ENCODE data around the gene PLEKHH2. TPM values are rescaled to one million over a fixed set of nuclear protein-coding genes. Genes with fewer than 3 reads are reported as not detected.

PLEKHH2 gene
- total RNA-seq, 1 experiment from 2014 or later = 0.72 TPM

DNA sequence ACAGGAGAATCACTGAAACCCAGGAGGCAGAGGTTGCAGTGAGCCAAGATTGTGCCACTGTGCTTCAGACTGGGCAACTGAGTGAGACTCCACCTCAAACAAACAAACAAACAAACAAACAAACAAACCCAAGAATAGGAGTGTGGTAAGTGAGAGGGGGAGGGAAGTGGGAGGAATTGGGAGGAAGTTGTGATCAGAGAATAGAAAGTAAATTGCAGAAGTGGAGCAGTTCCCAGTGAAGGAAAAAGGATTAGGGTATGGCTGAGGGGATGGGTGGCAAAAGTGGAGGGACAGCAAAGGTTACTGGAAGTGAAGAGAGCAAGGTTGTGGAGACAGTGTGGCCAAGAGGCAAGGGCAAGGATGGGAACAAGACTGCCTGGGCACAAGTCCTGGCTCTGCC lies 80.3 kb downstream of the PLEKHH2 start:
- DNase-seq (ENCODE audit: low read depth) = no peak

DNA sequence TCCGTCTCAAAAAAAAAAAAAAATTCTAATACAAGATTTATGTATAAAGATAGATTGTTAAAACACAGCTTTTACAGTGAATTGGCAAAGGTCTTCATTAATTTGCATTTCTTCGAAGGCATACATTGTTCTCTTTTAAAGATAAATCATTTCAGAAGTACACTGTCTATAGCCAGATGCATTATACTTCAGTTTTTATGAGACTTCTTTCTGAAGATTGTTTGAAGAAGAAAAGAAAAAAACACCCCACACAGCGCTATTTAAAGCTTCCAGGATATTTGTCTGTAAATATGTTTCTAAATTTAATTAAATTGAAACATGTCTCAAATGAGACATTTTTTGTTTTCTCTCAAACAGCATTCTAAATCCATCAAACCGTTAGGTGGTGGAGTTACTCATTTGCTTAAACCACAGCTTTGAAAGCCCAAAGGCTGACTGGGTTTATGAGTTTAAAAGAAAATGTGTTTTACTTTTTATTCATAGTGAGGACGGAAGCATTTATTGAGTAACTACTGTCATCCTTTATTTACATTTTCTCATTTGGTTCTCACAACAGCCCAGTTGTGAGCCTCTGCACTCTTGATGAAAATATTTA lies 81.6 kb downstream of the PLEKHH2 start:
- no peak for DNase-seq (ENCODE audit: low read depth)

DNA sequence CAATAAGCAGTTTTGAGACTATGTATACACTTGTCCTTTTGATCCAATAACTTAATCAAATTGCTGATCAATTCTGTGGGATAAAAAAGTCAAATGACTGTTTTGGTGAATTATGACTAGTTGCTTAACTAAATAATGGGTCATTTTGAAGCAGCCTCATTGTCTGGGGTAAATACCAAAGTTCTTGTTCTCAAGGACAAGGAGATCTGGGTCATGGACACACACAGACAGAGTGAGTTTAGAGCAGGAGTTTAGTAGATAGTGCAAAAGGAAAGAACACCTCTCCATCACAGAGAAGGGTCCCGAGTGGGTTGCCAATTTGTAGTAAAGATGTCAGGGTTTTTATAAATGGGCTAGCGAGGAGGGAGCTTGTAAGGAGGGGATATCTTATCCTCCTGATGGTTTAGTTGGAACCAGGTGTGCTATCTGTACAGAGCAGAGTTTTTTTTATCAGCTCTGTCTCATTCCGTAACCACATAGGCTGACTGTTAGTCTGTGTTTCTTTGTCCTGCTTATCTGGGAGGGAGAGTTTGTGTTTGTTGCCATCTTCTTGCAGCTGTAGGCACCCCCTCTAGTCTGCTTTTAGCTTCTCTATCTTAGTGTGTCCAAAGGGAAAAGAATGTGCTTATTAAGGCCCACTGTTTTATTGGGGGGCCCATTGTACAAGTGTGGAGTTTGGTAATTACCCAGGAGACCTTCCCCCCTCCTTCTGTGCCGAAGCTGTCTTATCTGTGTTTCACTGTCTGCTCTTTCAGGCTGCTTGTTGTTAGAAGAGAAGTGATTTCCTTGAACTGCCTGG lies 87.9 kb downstream of the PLEKHH2 start:
- no peak for DNase-seq (ENCODE audit: low read depth)

DNA sequence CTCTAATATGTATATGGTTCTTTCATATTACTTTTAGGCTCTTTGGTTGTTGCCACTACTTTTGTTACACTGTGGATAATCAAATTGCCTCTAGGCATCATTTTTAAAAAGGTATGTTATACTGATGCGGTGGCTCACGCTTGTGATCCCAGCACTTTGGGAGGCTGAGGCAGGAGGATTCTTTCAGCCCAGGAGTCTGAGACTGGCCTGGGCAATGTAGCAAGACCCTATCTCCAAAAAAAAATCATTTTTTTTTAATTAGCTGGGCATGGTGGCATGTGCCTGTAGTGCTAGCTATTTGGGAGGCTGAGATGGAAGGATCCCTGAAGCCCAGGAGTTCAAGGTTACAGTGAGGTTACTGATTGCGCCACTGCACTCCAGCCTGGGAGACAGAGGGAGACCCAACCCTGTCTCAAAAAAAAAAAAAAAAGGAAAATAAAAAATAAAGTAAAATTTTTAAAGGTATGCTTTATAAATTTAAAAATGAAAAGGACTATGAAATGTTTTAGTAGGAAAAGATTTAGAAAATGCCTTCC lies 88.7 kb downstream of the PLEKHH2 start:
- no peak for DNase-seq (ENCODE audit: low read depth)

DNA sequence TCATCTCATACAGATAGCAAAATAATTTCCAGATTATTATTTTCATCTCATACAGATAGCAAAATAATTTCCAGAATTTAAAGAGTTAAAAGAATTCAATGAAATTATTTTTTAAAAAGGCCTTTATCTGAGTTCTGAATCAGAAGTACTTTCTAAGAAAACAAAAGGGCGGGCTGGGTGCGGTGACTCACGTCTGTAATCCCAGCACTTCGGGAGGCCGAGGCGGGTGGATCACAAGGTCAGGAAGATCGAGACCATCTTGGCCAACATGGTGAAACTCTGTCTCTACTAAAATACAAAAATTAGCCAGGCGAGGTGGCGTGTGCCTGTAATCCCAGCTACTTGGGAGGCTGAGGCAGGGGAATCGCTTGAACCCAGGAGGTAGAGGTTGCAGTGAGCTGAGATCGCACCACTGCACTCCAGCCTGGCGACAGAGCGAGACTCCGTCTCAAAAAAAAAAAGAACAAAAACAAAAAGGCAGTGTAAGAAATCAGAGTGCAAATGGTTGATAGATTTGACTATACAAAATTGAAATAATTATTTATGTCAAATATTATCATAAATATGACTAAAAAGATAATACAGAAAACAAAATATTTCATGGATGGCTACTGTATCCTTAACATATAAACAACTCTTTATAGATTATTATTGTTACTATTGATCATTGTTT lies 90.0 kb downstream of the PLEKHH2 start:
- DNase-seq (ENCODE audit: low read depth) = peak; percentile 37

DNA sequence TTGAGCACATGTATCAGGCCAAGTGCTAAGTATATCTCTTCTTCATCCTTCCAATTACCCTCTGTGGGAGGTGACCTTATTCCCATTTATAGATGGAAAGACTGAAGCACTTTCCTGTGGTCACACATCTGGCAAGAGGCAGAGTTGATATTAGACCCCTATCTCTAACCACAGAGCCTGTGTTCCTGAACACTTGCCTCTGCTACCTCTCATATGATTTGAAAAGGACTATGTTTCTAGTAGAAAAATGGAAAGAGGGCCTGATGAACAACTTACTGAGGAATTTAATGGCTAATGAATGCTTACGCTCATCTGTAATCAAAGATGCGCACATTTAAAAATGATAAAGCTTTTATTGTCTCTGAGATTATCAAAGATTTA lies 90.6 kb downstream of the PLEKHH2 start:
- DNase-seq (ENCODE audit: low read depth) = no peak

DNA sequence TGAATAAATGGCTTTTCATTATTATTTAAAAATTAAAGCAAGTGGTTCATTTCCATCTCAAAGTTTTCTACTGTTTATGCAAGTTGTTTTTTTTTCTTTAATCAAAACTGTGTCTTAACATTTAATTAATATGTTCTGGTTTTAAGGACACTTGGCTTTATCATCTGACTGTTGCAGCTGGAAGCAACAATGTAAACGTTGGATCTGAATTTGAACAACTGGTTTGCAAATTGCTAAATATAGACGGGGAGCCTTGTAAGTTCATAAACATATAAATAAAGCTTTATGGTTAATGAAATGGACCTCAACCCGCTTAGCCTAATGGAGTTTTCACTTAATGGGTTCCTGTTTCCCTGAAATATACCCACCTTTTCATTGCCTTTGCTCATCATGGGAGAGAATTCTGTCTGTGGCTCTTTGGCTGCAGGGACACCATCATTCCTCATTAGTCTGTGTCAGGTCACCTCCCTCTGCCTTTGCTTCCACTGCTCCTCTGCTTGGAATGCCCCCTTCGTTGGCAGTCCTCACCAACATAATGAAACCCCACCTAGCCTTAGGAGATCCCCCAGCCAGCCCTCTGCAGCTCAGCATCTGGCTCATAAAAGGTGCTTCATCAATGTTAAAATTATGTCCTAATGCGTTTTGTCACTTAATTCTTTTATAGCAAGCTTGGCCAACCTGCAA lies 92.6 kb downstream of the PLEKHH2 start:
- no peak for DNase-seq (ENCODE audit: low read depth)

DNA sequence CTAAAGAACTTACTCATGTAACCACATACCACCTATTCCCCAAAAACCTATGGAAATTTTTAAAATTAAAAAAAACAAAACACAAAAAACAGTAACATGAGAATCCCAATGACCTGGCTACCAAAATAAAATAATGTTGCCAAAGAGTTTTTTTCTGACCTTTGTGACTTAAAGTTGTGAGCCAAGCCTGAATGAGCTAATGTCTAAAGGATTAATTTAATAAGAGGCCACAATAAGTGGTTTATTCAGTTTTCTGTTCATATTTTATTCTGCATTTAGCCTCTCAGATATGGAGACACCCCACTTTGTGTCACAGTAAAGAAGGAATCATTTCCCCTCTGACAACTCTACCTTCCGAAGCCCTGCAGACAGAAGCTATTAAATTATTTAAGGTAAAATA lies 94.2 kb downstream of the PLEKHH2 start:
- DNase-seq (ENCODE audit: low read depth) = no peak

DNA sequence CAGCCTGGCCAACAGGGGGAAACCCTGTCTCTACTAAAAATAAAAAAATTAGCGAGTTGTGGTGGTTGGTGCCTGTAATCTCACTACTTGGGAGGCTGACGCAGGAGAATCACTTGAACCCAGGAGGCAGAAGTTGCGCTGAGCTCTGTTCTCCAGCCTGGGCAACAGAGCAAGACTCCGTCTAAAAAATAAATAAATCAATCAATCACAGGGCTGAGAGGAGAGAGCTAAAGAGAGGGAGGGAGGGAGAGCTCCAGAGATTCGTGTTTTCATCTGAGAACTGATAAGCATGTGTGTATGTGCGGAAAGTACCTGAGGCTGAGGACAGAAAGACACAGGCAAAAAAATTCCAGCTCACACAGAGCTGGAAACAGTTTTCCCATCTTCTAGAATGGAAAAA lies 99.6 kb downstream of the PLEKHH2 start:
- no peak for DNase-seq (ENCODE audit: low read depth)

DNA sequence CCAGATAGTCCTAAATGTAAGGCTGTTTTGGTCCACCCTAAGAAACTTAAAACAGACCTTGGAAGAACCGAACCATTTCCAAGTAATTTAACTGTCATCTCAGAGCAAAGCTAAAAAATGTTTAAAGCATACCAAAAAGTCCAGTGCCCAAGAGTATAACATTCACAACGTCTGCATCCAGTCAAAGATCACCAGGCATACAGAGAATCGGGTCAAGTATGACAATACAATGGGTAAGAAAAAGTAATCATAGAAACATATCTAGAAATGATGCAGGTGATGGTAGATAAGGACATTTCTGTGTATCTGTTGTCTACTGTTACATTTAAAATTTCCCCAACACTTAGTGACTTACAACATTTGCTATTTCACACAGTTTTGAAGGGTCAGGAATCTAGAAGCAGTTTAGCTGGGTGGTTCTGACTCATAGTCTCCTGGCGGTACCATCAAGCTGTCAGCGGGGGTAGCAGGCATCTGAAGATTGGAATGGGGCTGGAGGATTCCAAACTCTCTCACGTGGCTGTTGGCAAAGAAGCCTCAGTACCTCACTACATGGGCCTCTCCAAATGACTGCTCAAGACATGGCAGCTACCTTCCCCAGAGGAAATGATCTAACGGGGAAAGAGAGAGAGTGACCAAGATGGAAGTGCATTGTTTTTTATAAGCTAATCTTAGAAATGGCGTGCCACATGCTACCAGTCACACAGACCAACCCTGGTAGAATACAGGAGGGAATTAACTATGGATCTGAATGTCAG lies 100.2 kb downstream of the PLEKHH2 start:
- DNase-seq (ENCODE audit: low read depth) = peak; percentile 71

DNA sequence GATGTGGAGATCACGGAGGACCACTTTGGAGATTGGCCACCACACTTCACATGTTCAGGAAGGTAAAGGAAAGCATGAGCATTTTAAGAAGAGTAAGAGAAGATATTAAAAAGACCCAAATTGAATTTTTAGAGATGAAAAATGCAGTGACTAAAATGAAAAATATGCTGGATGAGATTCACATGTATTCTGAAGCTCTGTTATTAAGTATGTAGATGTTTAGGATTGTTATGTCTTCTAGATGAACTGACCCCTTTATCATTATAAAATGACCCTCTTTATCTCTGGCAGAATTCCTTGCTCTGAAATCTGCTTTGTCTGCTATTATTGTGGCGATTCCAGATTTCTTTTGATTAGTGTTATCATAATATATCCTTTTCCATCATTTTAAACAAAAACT lies 100.8 kb downstream of the PLEKHH2 start:
- no peak for DNase-seq (ENCODE audit: low read depth)

DNA sequence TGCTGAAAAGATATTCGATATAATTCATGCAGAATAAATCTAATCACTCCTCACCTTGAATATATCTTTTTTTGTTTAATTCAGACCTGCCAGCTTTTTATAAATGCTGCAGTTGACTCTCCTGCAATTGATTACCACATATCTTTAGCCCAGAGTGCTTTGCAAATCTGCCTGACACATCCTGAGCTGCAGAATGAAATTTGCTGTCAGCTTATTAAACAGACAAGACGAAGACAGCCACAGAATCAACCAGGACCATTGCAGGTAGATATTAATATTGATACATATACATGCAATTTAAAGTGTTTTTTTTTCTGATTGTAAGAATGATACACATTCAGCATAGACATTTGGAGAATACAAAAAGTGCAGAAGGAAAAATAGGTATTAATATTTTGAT lies 101.2 kb downstream of the PLEKHH2 start:
- DNase-seq (ENCODE audit: low read depth) = no peak

DNA sequence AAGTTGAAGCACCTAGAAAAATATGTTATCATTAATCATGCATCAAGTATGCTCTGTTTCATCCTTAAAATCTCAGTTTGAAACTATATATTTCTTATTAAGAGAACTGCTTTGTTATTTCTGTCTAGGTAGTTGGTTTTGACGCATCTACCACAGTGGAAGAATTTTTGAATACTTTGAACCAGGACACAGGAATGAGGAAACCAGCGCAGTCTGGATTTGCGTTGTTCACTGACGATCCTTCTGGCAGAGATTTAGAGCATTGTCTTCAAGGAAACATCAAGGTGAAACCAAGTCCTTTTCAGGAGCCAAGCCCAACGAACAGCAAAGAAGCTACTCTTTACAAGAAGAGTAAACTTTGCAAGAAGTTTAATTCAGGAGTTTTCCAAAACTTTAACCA lies 106.6 kb downstream of the PLEKHH2 start:
- no peak for DNase-seq (ENCODE audit: low read depth)

DNA sequence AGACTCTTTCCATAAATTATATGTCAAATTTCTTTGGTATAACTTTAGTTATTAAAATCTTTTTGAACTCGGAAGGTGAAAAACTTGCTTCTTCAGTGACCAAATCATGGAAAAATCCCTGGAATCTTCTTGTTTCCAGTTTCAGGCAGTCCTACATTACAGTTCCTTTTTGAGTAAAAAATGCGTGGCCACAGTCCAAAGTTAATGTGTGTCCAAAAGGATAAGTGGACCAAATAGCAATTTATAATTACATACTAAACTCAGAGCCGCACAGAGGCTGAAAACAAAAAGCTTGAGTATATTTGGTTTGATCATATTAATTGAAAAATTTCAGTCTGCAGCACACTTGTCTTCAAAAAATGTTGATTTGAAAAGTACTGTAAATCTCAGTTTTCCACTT lies 108.4 kb downstream of the PLEKHH2 start:
- DNase-seq (ENCODE audit: low read depth) = peak; percentile 3

DNA sequence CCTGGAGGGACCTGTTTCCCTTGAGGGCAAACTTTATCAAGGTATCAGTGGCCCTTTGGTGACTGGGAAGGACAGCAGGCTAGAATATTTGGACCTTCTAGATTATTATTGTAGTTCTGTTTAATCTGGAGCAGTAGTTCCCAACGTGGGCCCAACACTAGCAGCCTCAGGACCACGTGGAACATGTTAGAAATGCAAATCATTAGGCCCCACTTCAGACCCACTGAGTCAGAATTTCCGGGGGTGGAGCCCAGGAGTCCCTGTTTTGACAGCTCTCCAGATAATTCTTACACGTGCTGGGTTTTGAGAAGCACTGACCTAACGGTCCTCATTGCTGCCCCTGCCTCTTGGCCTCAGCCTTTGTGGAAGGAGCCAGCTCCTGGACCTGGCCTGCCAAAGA lies 111.3 kb downstream of the PLEKHH2 start:
- no peak for DNase-seq (ENCODE audit: low read depth)

DNA sequence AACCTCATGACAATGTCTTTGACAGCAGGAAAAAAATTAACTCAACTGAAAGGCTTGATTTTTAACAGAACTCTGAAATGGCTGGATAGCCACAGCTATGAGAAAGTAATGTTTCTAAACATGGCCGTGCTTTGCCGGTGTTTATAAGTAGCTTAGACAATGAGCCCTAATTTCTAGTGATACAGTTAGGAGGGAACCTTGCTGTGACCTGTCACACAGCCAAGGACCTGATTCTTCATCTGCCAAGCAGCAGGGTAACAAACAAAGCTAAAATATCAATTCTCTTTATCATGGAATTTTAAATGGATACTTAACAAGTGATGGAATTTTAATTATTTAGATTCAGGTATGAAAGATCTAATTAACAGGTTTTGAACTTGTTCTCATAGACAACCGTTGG lies 112.5 kb downstream of the PLEKHH2 start:
- no peak for DNase-seq (ENCODE audit: low read depth)

DNA sequence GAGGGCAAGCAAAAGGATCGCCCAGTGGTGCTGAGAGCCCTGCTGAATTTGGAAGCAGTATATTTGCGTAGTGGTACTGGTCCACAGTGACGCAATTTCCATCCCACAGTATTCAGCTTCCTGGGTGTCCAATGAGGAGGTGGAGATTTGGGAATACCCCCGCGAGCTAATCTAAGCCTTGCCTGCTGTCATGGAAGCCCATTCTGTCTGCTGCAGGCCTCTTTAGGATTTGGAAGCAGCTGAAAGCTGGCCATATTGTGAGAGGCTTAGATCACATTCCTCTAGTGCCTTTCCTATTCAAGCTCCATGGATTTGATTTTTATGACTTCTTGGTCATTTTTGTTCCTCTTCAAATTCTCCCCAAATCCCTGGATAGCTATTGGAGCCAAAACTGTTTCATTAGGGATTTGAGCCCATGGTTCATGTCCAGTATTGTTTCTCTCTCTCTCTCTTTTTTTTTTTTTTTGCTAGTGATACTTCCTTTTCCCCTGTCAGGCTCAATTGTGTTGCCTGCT lies 114.5 kb downstream of the PLEKHH2 start:
- DNase-seq (ENCODE audit: low read depth) = no peak

DNA sequence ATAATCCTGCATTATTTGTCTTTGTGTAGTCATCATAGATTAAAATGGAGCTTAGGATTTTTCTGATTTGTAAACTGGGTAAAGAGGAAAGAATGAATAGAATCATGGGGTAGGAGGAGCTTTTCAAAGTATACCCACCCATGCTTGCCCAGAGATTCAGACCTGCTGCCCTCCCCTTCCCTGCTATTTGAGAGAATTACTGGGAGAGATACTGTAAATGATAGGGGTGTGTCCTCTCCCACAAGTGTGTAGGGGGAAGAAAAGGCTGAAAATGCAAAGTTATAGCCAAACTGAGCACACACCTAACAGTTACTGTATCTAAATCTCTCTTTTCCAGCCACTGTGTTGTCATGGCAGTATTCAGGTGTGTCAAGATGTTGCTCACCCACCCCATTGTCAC lies 115.2 kb downstream of the PLEKHH2 start:
- DNase-seq (ENCODE audit: low read depth) = no peak

DNA sequence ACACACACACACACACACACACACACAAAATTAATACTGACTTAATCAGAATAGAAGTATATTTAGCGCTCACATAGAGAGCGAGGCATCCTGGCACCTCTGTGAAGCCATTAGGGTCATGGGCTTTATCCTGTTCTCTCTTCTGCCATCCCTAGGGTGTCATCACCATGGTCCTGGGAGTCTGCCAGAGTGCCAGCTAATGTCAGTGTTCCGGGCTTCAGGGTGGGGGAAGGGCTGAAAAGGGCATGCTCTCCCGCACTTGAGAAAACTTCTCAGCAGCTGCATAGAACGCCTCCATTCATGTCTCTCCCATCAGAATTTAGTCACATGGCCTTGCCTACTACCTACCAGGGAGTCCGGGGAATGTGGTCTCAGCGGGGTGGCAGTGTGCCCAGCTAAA lies 117.1 kb downstream of the PLEKHH2 start:
- DNase-seq (ENCODE audit: low read depth) = peak; percentile 58

DNA sequence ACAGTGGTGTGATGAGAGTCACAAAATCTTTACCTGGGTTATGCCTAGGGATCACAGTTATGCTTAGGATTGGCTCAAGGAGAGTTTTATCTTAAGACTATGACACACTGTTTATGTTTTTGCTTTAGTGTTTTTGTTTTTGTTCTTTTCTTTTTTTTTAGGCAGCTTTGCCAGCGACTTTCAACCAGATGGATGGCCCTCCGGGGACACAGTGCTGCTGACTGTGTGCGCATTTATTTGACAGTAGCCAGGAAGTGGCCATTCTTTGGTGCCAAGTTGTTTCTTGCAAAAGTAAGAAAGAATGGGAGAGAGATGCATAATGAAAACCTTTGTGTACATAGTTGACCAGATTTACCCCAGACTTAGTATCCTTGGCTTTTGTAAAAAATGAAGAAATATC lies 121.7 kb downstream of the PLEKHH2 start:
- peak; percentile 67 for DNase-seq (ENCODE audit: low read depth)

DNA sequence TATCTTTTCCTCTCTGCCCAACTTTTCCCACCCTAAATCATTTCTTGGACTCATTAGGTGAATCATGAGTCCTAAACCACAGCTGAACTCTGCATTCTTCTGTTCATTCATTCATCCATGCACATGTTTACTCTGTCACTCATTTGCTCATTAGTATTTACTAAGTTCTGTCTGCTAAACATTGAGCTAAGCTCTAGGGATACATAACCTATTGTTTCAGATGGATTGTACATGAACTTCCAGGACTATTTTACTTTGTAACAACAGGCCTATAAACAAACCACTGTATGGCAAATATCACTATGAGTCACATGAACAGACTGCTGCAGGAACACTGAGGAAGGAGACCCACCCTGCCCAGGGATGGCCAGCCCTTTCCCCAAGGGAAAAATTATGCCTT lies 122.1 kb downstream of the PLEKHH2 start:
- DNase-seq (ENCODE audit: low read depth) = peak; percentile 74
